ENCODE results near the gene OTOA. TPM values are rescaled to one million over a fixed set of nuclear protein-coding genes. Genes with fewer than 3 reads are reported as not detected.
"Not testable (repeated sequence)": the region's sequence is repeated elsewhere in the genome, so short reads cannot be mapped to it uniquely, and the experiment has no call there.

OTOA gene
- total and polyA plus RNA-seq, 2 donors = 0.05 to 0.42 TPM

- not testable (repeated sequence) for H3K36me3 ChIP-seq (ENCODE audit: insufficient read depth); H3K4me3 ChIP-seq (ENCODE audit: low read depth, low read length); DNase-seq (ENCODE audit: extremely low spot score); H3K4me1 ChIP-seq (ENCODE audit: insufficient read depth); H3K27ac ChIP-seq (ENCODE audit: low read depth)
- WGBS = no CpG with 5 or more reads among the region's 3 CpGs
Measured at GRCh38 chr16:21798601-21799000, 134.8 kb downstream of the OTOA start.

DNA sequence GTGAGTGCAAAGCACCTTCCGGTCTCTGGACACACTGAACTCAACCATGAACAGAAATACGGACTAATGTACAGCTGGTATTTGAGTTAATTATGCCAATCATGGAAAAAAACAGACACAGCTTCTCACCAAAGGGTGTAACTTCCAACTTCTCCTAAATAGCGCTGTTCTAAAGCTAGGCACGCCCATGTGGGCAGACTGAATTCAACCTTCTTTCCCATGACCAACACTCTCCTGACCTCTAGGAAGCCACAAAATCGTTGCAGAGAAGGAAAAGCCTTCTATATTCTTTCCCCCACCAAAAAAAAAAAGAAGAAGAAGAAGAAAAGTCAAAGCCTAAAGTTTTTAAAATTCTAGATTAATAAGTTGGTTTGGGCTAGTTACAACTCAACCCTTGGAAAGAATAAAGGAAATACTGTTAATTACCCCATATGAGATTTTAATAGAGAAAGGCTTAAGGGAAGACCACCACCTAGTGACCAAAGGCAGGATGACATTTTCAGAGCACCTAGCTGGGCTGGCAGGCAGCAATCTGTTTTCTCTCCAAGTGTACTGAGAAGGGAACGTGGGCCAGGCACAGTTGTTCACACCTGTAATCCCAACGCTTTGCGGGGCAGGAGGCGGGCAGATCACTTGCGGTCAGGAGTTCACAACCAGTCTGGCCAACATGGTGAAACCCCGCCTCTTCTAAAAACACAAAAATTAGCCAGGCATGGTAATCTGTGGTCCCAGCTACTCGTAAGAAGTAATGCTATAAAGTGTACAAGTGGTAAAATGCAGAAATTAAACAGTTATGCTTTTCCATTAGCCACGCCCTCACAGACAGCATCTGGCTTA lies 138.0 kb downstream of the OTOA start:
- H3K4me3 ChIP-seq (ENCODE audit: low read depth, low read length); H3K27ac ChIP-seq (ENCODE audit: low read depth); H3K36me3 ChIP-seq (ENCODE audit: insufficient read depth); DNase-seq (ENCODE audit: extremely low spot score); H3K4me1 ChIP-seq (ENCODE audit: insufficient read depth): not testable (repeated sequence)
- WGBS = 63% methylated on average over 11 of the region's 13 CpGs

DNA sequence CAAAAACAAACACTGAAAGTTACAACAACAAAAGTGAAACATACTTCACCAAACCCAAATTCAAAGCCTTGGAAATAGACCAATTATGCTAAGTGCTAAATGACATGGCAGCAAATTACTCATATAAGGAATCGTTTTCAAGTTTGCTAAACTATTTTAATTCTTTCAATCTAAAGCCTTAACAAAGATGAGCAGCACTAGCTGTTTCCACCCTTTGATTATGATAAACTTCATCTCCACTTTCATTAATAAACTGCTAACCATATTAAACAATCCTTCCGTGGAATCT lies 138.6 kb downstream of the OTOA start:
- H3K4me1 ChIP-seq (ENCODE audit: insufficient read depth); DNase-seq (ENCODE audit: extremely low spot score); H3K36me3 ChIP-seq (ENCODE audit: insufficient read depth); H3K4me3 ChIP-seq (ENCODE audit: low read depth, low read length); H3K27ac ChIP-seq (ENCODE audit: low read depth): not testable (repeated sequence)
- 62% methylated on average over 2 of the region's 2 CpGs for WGBS

Small RNAs within 50 kb of the gene (small RNA-seq; reads per million reads assigned to genes)
- gene RNU6-1005P (not detected), gene RNU6-196P (not detected)

Other genes with a start within 250 kb of the OTOA start
- 163 TPM for gene METTL9, start 64.4 kb upstream of the OTOA start, total RNA-seq
- gene METTL9, start 64.4 kb upstream of the OTOA start, polyA plus RNA-seq = 66.2 TPM
- 4.0 TPM for gene IGSF6, start 11.4 kb upstream of the OTOA start, total RNA-seq
- 1.4 TPM for gene IGSF6, start 11.4 kb upstream of the OTOA start, polyA plus RNA-seq
- 138 TPM for gene NPIPB4, start 193.8 kb downstream of the OTOA start, total RNA-seq
- gene NPIPB4, start 193.8 kb downstream of the OTOA start, polyA plus RNA-seq = 13.8 TPM

Measured in urinary bladder (tissue), 4 donors.